D721Med (cell line): ENCODE data around the gene MYRIP.
"Not testable (repeated sequence)": the region's sequence is repeated elsewhere in the genome, so short reads cannot be mapped to it uniquely, and the experiment has no call there.

Experiments used
- DNase-seq: peaks from one replicate; pipeline ENCODE4 v3.0.0; 2011; ENCODE audit warnings: low spot score; ENCODE audit not compliant: insufficient read length
- FAIRE-seq: peaks from 2 replicates; lab custom pipeline; 2011; peaks lifted over from hg19 to GRCh38; lab: Jason Lieb, UNC
- CTCF ChIP-seq: IDR thresholded peaks from 2 replicates; pipeline ENCODE4 v1.5.1; 2012; ENCODE audit warnings: mild to moderate bottlenecking, control low read depth; ENCODE audit not compliant: insufficient read depth; ENCODE audit errors: missing control alignments

The MYRIP gene

GRCh38 chr3:40078590-40078989 lies 269.2 kb downstream of the MYRIP start:
- FAIRE-seq (no peak), DNase-seq (no peak)
- no peak for TF ChIP-seq CTCF

GRCh38 chr3:40079203-40079846 lies 269.9 kb downstream of the MYRIP start:
- TF ChIP-seq CTCF, result no peak
- FAIRE-seq (no peak), DNase-seq (no peak)

- FAIRE-seq (no peak), DNase-seq (no peak)
- TF ChIP-seq CTCF, result no peak
These were observed 270.4 kb downstream of the MYRIP start for GRCh38 chr3:40079847-40080240.

GRCh38 chr3:40083066-40083465 lies 273.7 kb downstream of the MYRIP start:
- TF ChIP-seq CTCF, result no peak
- DNase-seq, result no peak
- FAIRE-seq, result no peak

- not testable (repeated sequence) for DNase-seq, FAIRE-seq
These were observed 275.0 kb downstream of the MYRIP start for GRCh38 chr3:40084424-40084823.

GRCh38 chr3:40086890-40087883 lies 277.8 kb downstream of the MYRIP start:
- FAIRE-seq (no peak), DNase-seq (no peak)
- TF ChIP-seq CTCF, result no peak

GRCh38 chr3:40088527-40089170 lies 279.2 kb downstream of the MYRIP start:
- DNase-seq (no peak), FAIRE-seq (no peak)
- TF ChIP-seq CTCF, result no peak
